RPMI7951 (cell line): ENCODE results near the gene CXorf49B. TPM values are rescaled to one million over a fixed set of nuclear protein-coding genes. Genes with fewer than 3 reads are reported as not detected.
A peak's percentile ranks its signal among the peaks of the same experiment; 100 is the strongest.
"Not testable (repeated sequence)": the region's sequence is repeated elsewhere in the genome, so short reads cannot be mapped to it uniquely, and the experiment has no call there.

Source experiments
- DNase-seq: peaks from one replicate; pipeline ENCODE4 v3.0.0-alpha.2; 2012; ENCODE audit warnings: low read depth
- total RNA-seq: library from RNA; depleted of rRNA; stranded (reverse); fragments of >200 nt; shearing (Covaris generic); gene quantifications from 2 replicates; pipeline ENCODE4 v1.2.3, GENCODE V29; 2014; rRNA removed

The CXorf49B gene
- not detected in 2 replicates for total RNA-seq

DNA sequence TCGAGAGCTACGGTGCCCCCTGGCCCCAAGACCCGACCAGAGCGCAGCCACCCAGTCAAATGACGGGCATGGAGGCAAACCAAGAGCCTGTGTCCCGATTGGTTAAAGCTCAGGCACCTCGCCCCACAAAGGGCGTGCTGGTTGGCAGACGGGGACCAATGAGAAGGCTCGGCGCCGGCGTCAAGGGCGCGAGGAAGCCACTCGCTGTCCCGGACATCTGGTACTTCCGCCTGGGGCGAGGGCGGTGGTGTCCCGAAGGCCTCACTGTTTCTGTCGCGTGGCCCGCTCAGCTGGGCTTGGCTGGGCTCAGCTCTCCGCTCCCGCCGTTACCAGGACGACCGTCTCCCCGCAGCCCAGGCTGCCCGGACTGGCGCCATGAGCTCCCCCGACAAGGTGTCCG, at the start of gene CXorf49B:
TSS of gene CXorf49B (plus strand) at position 301 of the 400 bp plus-strand sequence. CDS start at position 376, 75 bp downstream.
- not testable (repeated sequence) for DNase-seq

DNA sequence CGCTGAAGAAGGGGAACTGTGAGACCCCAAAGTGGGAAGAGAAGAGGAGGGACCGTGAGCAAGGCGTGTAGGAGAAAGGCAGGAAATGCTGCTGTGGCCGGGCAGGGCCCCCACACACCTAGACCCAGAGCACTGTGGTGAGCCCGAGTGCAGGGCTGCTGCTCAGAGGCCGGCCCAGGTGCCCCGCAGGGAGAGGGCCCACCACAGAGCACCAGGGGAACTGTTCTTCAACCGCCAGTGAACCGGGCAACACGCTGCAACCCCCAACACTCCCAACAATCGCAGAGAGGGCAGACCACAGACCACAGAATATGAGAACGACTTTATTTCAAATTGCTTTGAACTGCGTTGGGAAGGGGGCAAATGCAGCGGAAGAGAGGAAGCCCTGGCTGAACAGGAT, 49.1 kb upstream of the CXorf49B start:
- DNase-seq = not testable (repeated sequence)

DNA sequence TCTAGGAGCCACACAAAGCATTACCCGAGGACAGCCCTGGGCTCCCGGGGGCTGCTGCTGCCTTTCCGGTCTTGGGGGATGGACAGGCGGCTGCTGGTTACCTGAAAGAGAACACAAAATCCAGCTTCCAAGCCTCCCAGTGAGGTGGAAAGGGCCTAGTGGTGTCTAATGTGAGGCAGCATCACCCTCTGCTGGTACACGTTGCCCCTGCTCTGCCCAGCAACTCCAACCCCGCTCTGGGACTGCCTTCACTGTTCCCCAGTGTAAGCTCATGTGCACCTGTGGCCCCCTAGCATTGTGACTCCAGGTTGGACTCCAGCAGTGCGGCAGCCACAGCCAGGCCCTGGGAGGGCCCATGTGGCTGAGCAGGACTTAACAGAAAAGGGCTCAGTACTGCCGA, 47.6 kb upstream of the CXorf49B start:
- not testable (repeated sequence) for DNase-seq

DNA sequence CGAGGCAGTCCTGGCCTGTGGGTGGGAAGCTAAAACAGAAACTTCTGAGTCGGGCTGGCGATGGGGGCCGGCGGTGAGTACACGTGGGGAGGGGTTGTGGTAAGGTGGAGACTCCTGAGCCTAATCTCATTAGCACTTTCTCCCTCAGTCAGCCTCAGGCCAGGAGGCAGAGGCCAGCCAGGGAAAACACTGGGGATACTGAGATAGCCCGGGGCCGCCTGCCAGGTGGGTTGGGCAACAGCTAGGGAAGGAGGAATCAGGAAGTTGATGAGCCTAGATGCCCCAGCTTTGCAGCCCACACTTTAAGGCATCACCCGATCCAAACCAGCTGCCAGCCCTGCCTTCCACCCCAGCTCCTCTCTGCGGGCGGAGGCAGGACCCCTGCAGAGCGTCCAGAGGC, 46.8 kb upstream of the CXorf49B start:
- DNase-seq = not testable (repeated sequence)

DNA sequence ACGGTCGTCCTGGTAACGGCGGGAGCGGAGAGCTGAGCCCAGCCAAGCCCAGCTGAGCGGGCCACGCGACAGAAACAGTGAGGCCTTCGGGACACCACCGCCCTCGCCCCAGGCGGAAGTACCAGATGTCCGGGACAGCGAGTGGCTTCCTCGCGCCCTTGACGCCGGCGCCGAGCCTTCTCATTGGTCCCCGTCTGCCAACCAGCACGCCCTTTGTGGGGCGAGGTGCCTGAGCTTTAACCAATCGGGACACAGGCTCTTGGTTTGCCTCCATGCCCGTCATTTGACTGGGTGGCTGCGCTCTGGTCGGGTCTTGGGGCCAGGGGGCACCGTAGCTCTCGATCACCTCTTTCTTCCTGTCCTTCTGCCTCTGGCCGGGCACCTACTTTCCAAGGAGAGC, 45.0 kb upstream of the CXorf49B start, which contains the start of gene CXorf49:
TSS of gene CXorf49 (minus strand) at position 101 of the 400 bp plus-strand sequence. CDS start 134 bp downstream, outside the sequence.
- DNase-seq = not testable (repeated sequence)

DNA sequence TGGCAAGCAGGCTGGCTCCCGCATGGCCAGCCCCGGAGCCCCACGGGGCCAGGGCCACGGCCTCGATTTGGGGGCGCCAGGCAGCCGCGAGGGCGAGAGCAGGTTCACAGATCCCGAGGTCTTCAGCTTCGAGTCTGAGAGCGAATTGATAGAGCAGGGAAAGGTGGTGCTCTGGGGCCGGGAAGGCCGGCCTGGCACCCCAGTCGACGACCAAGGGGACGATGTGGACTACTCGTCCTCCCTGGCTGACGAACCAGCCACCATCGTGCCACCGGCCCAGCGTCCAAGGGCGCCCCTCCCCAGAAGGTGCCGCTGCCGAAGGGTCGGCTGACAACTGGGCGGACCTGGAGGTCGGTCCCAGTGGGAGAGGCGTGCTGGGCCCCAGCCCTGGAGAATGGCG, 44.0 kb upstream of the CXorf49B start:
- DNase-seq = not testable (repeated sequence)

DNA sequence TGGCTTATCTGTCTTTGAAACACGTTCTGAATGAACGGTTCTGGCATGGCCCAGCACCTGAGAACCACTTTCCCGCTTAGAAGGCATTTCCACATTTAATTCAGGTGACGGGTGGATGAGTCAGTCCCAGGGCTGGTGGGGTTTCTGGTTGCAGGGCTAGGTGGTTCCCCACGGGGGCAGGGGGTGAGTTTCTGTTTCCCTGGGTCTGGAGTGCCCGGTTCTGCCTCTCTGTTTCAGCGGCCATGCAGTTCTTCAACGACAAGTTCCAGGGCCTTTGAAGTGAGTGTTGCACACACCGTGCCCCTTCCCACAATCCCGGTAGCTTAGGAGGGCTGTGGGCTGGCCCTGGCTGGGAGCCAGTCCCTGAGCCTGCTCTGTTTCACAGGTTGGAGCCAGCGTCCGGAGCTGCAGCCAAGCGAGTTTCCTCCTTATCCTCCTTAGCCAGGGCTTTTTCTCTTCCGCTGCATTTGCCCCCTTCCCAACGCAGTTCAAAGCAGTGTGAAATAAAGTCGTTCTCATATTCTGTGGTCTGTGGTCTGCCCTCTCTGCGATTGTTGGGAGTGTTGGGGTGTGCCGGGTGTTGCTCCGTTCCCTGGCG, 42.8 kb upstream of the CXorf49B start:
- DNase-seq = not testable (repeated sequence)

DNA sequence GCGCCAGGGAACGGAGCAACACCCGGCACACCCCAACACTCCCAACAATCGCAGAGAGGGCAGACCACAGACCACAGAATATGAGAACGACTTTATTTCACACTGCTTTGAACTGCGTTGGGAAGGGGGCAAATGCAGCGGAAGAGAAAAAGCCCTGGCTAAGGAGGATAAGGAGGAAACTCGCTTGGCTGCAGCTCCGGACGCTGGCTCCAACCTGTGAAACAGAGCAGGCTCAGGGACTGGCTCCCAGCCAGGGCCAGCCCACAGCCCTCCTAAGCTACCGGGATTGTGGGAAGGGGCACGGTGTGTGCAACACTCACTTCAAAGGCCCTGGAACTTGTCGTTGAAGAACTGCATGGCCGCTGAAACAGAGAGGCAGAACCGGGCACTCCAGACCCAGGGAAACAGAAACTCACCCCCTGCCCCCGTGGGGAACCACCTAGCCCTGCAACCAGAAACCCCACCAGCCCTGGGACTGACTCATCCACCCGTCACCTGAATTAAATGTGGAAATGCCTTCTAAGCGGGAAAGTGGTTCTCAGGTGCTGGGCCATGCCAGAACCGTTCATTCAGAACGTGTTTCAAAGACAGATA, 2.4 kb upstream of the CXorf49B start:
- DNase-seq = not testable (repeated sequence)

DNA sequence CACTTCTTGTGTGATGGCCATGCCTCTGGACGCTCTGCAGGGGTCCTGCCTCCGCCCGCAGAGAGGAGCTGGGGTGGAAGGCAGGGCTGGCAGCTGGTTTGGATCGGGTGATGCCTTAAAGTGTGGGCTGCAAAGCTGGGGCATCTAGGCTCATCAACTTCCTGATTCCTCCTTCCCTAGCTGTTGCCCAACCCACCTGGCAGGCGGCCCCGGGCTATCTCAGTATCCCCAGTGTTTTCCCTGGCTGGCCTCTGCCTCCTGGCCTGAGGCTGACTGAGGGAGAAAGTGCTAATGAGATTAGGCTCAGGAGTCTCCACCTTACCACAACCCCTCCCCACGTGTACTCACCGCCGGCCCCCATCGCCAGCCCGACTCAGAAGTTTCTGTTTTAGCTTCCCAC, 1.7 kb downstream of the CXorf49B start:
- not testable (repeated sequence) for DNase-seq

DNA sequence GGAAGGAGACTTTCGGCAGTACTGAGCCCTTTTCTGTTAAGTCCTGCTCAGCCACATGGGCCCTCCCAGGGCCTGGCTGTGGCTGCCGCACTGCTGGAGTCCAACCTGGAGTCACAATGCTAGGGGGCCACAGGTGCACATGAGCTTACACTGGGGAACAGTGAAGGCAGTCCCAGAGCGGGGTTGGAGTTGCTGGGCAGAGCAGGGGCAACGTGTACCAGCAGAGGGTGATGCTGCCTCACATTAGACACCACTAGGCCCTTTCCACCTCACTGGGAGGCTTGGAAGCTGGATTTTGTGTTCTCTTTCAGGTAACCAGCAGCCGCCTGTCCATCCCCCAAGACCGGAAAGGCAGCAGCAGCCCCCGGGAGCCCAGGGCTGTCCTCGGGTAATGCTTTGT, 2.5 kb downstream of the CXorf49B start:
- DNase-seq = not testable (repeated sequence)

DNA sequence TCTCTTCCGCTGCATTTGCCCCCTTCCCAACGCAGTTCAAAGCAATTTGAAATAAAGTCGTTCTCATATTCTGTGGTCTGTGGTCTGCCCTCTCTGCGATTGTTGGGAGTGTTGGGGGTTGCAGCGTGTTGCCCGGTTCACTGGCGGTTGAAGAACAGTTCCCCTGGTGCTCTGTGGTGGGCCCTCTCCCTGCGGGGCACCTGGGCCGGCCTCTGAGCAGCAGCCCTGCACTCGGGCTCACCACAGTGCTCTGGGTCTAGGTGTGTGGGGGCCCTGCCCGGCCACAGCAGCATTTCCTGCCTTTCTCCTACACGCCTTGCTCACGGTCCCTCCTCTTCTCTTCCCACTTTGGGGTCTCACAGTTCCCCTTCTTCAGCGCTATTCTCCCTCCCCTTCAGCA, 4.0 kb downstream of the CXorf49B start:
- not testable (repeated sequence) for DNase-seq

DNA sequence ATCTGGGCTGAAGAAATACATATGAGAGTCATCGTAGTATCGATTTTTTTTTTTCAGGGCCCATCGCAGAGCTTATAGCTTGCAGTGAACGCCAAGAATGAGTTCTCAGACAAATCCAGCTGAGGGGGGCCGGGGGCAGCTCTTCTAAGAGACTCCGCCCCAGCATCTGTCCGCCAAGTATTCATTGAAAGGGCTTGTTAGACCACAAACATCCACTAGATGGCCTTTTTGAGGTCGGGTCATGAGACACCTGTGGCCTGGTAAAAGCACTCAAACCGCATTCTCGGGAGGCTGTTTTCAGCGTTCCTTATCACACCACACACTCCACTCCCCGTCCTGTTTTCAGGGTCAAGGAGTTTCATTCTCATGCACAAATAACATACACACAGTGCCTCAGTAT, 15.2 kb downstream of the CXorf49B start:
- not testable (repeated sequence) for DNase-seq

DNA sequence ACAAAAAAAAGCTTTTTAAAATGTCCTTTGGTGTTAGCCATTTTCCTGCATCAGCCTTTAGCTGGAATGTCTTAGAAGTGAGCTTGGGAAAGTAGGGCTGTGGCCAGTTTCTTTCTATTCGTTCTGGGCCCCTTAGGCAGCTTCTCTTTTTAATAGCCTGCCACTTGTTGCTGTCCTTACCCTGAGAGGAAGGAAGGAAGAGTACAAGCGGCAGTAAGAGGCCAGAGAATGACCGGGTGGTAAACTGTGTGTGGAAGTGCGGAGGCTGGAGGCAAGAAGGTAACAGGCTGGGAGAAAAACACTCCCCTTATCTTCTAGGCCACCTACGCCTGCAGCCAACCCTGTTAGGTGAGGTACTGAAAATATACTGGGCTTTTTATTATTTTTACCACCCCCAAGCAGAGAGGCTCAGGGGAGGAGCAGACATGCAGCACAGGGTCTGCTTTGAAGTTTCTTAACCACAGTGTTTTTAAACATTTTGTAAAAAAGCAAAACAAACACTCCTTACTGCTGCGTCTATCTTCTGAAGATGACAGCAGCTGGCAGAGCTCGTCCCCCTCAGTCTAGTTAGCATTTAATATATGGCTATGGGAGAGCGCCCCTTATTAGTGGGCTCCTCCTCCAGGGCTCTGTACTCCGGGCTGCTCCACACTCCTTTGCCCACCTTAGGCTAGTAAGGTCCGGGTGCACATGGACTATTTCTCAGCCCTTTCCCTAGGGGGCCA, 19.2 kb downstream of the CXorf49B start:
- not testable (repeated sequence) for DNase-seq

DNA sequence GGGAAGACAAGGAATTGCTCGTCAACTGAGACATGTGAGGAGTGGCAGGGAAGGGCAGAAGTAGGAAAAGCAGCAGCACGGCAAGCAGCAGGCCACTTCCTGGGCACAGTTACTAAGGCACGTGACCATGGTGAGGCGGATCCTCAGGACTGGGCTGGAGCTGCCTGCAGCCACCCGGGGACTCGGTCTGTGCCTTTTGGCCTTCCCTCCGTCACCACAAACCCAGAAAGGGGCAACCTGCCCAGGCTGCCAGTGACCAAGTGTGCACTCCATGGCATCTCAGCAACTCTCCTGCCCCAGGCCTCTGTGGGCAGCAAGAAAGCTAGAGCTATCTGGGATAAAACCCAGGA, 19.8 kb downstream of the CXorf49B start:
- DNase-seq = not testable (repeated sequence)

DNA sequence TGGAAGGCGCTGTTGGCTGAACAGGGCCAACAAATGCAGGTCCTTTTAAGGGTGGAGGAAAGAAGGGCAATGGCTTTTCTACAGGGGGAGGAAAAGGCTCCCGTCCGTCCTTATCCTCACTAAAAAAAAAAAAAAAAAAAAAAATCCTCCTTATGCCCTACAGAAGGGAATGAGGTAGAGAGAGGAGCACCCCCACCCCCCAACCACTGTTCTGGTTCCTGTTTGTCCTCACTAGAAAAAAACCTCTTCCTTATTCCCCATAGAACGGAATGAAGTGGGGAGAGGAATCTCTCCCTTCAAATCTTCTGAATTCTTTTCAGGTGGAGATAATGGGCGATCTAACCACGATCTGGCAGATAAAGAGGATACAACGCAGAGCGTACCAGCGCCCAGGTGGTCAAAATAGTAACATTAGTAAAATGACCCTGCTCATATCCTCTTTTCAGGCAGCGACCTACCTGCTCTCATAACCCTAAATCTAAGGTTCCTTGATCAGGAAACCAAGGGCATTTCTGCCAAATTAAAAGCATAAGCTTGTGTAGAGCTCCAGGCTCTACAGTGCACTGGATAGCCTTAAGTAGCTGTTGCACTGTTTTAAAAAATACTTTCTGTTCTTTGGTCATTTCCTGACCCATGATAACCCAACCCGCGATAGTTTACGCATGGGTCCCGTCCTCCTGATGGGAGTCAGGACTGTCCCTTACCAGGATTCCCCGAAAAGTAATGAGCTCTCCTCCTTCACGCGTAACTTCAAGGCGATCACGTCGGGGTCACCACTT, 20.6 kb downstream of the CXorf49B start:
- DNase-seq = not testable (repeated sequence)

DNA sequence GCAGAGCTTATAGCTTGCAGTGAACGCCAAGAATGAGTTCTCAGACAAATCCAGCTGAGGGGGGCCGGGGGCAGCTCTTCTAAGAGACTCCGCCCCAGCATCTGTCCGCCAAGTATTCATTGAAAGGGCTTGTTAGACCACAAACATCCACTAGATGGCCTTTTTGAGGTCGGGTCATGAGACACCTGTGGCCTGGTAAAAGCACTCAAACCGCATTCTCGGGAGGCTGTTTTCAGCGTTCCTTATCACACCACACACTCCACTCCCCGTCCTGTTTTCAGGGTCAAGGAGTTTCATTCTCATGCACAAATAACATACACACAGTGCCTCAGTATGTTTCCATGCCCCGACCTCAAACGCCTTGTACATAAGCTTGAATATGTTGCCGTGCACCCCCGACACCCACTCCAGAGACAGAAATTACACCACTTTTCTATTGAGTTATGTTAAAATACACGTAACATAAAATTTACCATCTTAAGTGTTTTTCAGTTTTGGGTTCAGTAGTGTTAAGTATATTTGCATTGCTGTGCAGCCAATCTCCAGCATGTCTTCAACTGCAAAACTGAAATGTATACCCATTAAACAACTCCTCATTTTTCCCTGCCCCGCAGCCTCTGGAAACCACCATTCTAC, 21.3 kb downstream of the CXorf49B start:
- DNase-seq = not testable (repeated sequence)

DNA sequence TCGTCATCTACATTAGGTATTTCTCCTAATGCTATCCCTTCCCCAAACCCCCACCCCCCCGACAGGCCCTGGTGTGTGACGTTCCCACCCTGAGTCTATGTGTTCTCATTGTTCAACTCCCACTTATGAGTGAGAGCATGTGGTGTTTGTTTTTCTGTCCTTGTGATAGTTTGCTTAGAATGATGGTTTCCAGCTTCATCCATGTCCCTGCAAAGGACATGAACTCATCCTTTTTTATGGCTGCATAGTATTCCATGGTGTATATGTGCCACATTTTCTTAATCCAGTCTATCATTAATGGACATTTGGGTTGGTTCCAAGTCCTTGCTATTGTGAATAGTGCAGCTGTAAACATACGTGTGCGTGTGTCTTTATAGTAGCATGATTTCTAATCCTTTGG, 43.3 kb downstream of the CXorf49B start:
- DNase-seq = not testable (repeated sequence)

DNA sequence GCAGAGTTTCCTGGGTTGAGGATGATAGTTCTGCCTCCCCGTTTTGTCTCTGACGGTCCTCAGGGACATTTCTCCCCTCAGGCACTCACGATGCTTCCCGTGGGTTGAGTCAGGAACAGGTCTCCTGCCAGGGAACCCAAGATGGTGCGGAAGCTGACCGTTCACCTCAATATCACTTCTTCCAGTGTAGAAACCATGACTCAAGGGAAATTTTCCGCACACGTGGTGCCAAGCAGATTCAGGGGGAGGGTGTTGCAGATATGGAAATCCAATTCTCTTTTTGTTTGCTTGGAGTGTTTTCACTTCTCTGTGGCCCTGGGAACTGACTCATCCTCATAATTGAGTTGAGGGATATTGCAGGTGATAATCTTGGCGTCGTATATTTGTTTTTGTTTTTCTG, 46.7 kb downstream of the CXorf49B start:
- DNase-seq = peak; percentile 83

DNA sequence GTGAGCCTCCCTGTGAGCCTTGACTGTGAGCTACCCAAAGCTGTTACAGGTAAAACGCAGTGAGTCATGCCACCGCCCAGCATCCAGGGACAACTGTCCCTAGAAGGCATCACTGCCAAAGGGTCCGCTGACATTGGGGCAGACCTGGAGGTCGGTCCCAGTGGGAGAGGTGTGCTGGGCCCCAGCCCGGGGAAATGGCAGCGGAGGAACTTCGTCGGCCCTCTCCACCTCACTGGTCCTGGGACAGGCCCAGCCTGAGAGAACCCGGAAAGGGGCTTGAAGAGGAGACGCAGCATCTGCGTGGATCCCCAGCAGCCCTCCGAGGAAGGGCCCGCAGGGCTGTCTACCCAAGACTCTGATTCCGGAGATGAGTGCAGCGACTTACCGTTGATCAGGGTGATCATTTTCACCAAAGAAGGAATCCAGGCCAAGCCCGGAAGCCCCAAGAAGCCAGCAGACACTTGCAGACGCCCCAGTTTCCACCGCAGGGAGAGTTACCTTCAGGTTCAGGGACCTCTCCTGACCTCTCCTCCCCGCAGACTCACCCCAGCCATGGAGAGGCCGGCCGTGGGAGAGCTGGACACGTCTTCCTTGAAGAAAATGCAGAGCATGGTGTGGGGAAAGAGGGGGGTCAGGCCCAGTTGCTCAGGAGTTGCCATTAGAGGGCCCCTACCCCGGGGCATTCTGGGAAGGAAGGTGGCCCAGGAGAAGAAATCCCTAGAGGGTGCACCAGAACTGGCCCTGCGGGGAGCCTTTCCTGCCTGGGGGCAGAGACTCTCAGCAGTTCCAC, 51.2 kb downstream of the CXorf49B start:
- no peak for DNase-seq

DNA sequence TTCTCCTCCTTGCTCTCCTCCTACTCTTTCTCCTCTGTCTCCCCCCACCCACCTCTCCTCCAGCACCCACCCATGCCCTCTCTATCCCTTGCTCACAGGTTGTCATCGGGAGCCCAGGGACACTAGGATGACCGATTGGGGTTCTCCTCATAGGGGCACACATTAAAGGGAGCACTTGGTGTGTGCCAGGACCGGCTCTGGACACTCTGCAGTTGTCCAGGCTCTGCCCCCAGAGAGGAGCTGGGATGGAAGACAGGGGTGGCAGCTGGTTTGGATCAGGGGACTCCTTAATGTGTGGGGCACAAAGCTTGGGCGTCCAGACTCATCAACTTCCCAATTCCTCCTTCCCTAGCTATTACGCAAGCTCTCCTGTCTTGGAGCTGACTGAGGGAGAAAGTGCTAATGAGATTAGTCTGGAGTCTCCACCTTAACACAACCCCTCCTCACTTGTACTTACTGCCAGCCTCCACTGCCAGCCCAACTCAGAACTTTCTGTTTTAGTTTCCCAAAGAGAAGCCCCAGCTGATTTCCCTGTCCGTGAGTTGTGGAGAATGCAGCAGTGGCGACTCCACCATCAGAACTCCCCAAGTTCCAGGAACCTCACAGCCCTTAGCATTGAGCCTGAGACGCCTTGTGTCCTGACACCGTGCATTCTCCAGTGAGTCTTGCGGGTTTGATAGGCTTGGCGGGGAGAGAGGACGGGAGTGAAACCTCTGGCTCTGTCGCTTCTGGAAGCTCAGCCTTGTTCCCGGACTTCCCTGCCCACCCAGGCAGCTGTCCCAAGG, 52.2 kb downstream of the CXorf49B start:
- DNase-seq = no peak
